ENCODE data around the gene RFNG. TPM values are rescaled to one million over a fixed set of nuclear protein-coding genes. Genes with fewer than 3 reads are reported as not detected.

RFNG gene
- total and polyA plus RNA-seq, 8 donors = 18.2 to 59.1 (median 29.6) TPM

GRCh38 chr17:82011617-82012187, 39.9 kb downstream of the RFNG start:
- Histone ChIP-seq H3K4me1 (no peaks in the 10 kb centered on the region), H3K27me3 (no peaks in the 10 kb centered on the region), H3K27ac (no peak overlapping the region), H3K36me3 (no peaks in the 10 kb centered on the region), H3K9me3 (no peaks in the 10 kb centered on the region), H3K4me3 (no peak overlapping the region)
- 95 to 96% methylated on average over 17 to 19 of the region's 19 CpGs for WGBS, 2 donors
- FAIRE-seq (no peak), DNase-seq (no peak), ATAC-seq (no peak)
- intact Hi-C loops (cut with DNase I) = loop anchor here in 1 of 3 donors (10.0 kb wide), 1 partner anchor 57 kb away; no protein-coding TSS in a partner anchor
- no peak for TF ChIP-seq CTCF (IDR thresholded peaks at IDR 0.05)

GRCh38 chr17:82010575-82011525, 40.8 kb downstream of the RFNG start:
- WGBS, 2 donors = 93% methylated on average over 38 to 39 of the region's 39 CpGs
- intact Hi-C loops (cut with DNase I) = loop anchor here in 1 of 3 donors (10.0 kb wide), 1 partner anchor 56 kb away; no protein-coding TSS in a partner anchor
- FAIRE-seq (no peak), DNase-seq (no peak), ATAC-seq (no peak)
- no peak for TF ChIP-seq CTCF (IDR thresholded peaks at IDR 0.05)
- H3K9me3 ChIP-seq = no peaks in the 10 kb centered on the region
- H3K4me3 ChIP-seq = no peak overlapping the region
- H3K27me3 ChIP-seq = no peaks in the 10 kb centered on the region
- H3K27ac ChIP-seq = no peak overlapping the region
- no peaks in the 10 kb centered on the region for H3K36me3 ChIP-seq
- no peaks in the 10 kb centered on the region for H3K4me1 ChIP-seq

GRCh38 chr17:82009413-82009812, 42.2 kb downstream of the RFNG start:
- H3K4me3 ChIP-seq = no peak overlapping the region
- no peaks in the 10 kb centered on the region for H3K4me1 ChIP-seq
- no peak for TF ChIP-seq CTCF (IDR thresholded peaks at IDR 0.05)
- ATAC-seq (no peak), DNase-seq (no peak), FAIRE-seq (no peak)
- H3K27ac ChIP-seq = no peak overlapping the region
- intact Hi-C loops (cut with DNase I) = no loop called here
- WGBS, 2 donors = 91 to 92% methylated on average over 14 to 15 of the region's 15 CpGs
- H3K9me3 ChIP-seq = no peaks in the 10 kb centered on the region
- no peaks in the 10 kb centered on the region for H3K36me3 ChIP-seq
- H3K27me3 ChIP-seq = no peaks in the 10 kb centered on the region

- intact Hi-C loops (cut with DNase I) = no loop called here
- H3K4me1 ChIP-seq = no peaks in the 10 kb centered on the region
- H3K27me3 ChIP-seq = no peaks in the 10 kb centered on the region
- no peak overlapping the region for H3K4me3 ChIP-seq
- no peak for ATAC-seq
- H3K9me3 ChIP-seq = no peaks in the 10 kb centered on the region
- no peaks in the 10 kb centered on the region for H3K36me3 ChIP-seq
- H3K27ac ChIP-seq = no peak overlapping the region
- TF ChIP-seq CTCF (IDR thresholded peaks at IDR 0.05) = no peak
- no peak for DNase-seq
- FAIRE-seq = no peak
- 93 to 96% methylated on average over 28 of the region's 28 CpGs for WGBS, 2 donors
These were observed 42.6 kb downstream of the RFNG start for GRCh38 chr17:82008941-82009405.

Measured in pancreas (tissue), 10 donors.